ENCODE results near the gene PPFIA4.
"Not testable (repeated sequence)": the region's sequence is repeated elsewhere in the genome, so short reads cannot be mapped to it uniquely, and the experiment has no call there.

- not testable (repeated sequence) for TF ChIP-seq TAF1 (IDR thresholded peaks at IDR 0.05; ENCODE audit: low read depth, low read length); POLR2A (IDR thresholded peaks at IDR 0.05; ENCODE audit: low read depth, low read length); POLR2AphosphoS5 (IDR thresholded peaks at IDR 0.05; ENCODE audit: low read depth, low read length); SPI1 (IDR thresholded peaks at IDR 0.05; ENCODE audit: low read depth, low read length); POU2F2 (IDR thresholded peaks at IDR 0.05; ENCODE audit: low read depth, low read length); PAX5 (IDR thresholded peaks at IDR 0.05; ENCODE audit: insufficient read depth, low read length, severe bottlenecking)
Measured at GRCh38 chr1:202986120-202986519, 40.2 kb upstream of the PPFIA4 start.
